ENCODE data around the gene ZMYND19. TPM values are rescaled to one million over a fixed set of nuclear protein-coding genes. Genes with fewer than 3 reads are reported as not detected.
A peak's percentile ranks its signal among the peaks of the same experiment; 100 is the strongest.

The ZMYND19 gene
- polyA plus RNA-seq, 3 donors, result 7.6 to 13.7 (median 12.9) TPM

DNA sequence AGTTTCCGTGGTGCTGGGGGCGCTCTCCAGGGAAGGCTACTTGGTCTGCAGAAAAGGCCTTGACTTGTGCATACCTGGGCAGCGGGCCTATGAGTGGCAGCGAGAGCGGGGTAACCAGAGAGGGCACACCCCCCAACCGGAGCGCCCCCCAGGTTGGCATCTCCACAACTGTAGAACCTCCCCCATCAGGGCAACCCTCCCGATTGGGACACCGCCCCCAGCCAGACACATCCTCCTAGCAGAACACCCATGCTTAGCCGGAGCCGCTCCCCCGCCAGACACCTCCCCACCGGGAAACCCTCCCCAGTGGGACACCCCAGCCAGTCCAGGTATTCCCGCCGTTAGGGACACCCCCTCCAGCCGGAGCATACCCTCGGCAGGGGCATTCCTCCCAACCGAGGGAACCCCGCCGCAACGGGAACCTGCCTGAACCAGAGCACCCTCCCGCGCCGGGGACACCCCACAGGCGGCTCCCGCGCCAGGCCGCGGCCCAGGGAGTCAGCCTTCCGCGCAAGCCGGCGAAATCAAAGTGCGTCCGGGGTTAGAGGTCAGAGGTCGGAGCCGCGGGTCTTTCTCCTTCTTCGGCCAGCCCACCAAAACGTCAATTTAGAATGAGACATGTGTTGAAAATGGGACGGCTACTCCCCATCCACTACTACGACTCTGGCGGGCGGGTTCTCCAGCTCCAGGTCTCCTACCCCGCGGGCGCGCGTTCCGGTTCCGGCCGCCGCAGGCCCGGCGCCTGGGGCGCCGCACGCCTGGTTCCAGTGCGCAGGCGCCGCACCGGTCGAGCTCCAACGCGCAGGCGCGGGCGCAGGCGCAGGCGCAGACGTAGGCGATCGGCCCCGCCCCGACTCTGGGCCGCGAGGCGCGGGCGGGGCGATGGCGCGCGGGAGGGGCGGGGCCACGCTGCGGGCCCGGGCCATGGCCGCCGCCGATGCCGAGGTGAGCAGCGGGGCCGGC lies 28.1 kb upstream of the ZMYND19 start, which contains the start of gene EHMT1:
Gene EHMT1, plus strand, starts transcription at position 901 of the 963 bp plus-strand sequence. Its CDS starts 24 bp downstream, at position 925.
- peak within 1 kb of the TSS; percentile 13 for H3K27ac ChIP-seq (ENCODE audit: low read depth, low read length)
- WGBS, 3 donors, result 0 to 1% (median 1%) methylated on average over 80 to 85 of the region's 94 CpGs

DNA sequence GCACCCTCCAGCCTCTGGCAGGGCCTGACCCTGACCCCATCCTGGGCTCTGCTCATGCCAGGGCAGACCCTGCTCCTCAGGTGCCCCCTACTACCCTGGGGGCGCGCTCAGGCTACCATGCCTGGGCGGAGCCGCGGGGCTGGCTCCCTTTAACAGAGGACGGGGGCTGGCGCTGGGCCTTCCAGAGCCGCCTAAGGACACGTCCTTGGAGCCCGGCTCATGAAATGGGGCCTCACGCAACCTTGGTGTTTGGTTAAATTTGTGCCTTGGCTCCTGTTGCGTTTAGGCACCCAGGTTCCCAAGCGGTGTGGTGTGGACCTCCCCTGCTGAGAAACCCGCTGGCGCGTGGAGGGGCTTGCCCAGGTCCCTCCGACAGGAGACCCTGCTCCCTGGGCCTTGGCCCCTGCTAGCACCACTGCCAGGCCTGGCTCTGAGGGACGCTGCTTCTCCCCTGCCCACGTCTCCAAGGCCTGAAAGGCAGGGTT lies 25.1 kb upstream of the ZMYND19 start:
- WGBS, 3 donors, result 50 to 94% (median 91%) methylated on average over 18 to 19 of the region's 19 CpGs
- H3K27ac ChIP-seq (ENCODE audit: low read depth, low read length), result no peak overlapping the region

DNA sequence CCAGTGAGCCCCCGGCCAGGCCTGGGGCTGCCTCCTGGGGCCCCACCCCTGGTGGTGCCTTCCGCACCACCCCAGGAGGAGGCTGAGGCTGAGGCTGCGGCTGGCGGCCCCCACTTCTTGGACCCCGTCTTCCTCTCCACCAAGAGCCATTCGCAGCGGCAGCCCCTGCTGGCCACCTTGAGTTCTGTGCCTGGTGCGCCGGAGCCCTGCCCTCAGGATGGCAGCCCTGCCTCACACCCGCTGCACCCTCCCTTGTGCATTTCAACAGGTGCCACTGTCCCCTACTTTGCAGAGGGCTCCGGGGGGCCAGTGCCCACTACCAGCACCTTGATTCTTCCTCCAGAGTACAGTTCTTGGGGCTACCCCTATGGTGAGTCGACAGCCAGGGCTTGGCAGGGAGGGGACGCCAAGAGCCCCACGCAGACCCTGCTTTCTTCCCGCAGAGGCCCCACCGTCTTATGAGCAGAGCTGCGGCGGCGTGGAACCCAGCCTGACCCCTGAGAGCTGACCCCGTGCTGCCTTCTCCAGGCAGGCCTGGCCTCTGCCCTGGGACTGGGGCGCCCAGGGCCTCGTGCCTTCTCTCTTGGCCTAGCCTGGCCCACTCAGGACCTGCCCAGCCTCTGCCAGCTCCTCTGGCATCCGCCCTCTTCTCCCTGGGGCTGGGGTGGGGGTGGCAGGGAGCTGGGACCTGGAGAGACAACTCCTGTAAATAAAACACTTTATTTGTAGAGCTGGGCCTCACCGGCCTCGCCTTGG lies 24.5 kb upstream of the ZMYND19 start:
- whole genome bisulfite sequencing, 3 donors, result 83 to 96% (median 93%) methylated on average over 24 to 25 of the region's 25 CpGs
- no peak overlapping the region for H3K27ac ChIP-seq (ENCODE audit: low read depth, low read length)

DNA sequence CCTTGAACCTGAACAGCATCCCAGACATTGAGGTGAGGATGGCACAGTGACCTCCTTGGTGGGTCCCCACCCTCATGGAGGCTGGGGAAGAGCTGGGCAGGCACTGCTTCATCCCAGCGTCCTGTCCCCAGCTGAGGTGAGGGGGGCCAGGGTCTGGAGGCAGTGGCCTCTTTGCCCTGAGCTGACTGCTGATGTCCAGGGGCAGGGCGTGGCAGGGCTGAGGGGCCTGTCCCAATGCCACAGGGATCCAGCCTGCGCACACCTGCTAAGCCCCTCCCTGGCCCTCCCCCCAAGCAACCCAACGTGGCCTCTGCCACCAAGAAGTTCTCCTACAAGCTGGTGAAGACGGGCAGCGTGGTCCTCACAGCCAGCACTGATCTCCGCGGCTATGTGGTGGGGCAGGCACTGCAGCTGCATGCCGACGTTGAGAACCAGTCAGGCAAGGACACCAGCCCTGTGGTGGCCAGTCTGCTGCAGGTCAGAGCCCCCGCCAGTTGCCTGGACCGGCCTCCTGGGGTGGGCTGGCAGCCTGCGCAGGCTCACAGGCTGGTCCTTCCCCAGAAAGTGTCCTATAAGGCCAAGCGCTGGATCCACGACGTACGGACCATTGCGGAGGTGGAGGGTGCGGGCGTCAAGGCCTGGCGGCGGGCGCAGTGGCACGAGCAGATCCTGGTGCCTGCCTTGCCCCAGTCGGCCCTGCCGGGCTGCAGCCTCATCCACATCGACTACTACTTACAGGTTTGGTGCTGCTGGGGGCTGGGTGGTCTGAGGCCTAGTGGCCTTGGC lies 23.6 kb upstream of the ZMYND19 start:
- H3K27ac ChIP-seq (ENCODE audit: low read depth, low read length), result no peak overlapping the region

DNA sequence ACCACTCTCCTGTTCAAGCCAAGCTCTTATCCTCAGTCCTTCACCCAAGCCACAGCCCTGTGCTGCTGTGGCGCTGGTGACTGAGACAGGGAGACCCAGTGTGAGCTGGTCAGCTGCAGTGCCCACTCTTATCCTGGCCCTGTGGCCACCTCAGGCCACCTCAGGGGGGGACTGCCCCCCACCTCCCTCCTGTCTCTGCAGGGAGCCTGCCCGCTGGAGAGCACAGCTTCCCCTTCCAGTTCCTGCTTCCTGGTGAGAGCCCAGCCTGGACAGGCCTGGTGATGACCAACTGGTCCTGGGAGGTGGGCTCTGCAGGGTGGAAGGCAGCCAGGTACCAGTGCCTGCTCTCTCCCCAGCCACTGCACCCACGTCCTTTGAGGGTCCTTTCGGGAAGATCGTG lies 22.9 kb upstream of the ZMYND19 start:
- H3K27ac ChIP-seq (ENCODE audit: low read depth, low read length), result no peak overlapping the region
- WGBS, 3 donors, result 72 to 90% (median 84%) methylated on average over 5 of the region's 5 CpGs

More for the DNA sequence above, 23.6 kb upstream of the ZMYND19 start:
- 93 to 94% (median 93%) methylated on average over 27 of the region's 27 CpGs for WGBS, 3 donors

DNA sequence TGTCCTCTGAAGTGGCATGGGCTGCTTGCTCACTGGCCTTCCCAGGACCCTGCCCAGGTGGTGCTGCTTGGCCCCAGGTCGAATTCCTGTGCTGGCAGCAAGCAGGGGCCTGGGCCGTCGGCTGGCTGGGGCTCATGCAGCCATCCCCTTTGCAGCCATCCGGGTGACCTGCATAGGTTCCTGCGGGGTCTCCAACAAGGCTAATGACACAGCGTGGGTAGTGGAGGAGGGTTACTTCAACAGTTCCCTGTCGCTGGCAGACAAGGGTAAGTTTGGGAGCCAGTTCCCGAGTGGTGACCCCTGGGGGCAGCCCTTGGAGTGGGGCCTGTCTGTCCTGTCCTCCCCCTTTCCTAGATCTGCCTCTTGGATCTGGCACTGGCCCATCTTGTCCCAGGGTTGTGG lies 22.4 kb upstream of the ZMYND19 start:
- WGBS, 3 donors, result 66 to 70% (median 68%) methylated on average over 8 of the region's 8 CpGs
- no peak overlapping the region for H3K27ac ChIP-seq (ENCODE audit: low read depth, low read length)

DNA sequence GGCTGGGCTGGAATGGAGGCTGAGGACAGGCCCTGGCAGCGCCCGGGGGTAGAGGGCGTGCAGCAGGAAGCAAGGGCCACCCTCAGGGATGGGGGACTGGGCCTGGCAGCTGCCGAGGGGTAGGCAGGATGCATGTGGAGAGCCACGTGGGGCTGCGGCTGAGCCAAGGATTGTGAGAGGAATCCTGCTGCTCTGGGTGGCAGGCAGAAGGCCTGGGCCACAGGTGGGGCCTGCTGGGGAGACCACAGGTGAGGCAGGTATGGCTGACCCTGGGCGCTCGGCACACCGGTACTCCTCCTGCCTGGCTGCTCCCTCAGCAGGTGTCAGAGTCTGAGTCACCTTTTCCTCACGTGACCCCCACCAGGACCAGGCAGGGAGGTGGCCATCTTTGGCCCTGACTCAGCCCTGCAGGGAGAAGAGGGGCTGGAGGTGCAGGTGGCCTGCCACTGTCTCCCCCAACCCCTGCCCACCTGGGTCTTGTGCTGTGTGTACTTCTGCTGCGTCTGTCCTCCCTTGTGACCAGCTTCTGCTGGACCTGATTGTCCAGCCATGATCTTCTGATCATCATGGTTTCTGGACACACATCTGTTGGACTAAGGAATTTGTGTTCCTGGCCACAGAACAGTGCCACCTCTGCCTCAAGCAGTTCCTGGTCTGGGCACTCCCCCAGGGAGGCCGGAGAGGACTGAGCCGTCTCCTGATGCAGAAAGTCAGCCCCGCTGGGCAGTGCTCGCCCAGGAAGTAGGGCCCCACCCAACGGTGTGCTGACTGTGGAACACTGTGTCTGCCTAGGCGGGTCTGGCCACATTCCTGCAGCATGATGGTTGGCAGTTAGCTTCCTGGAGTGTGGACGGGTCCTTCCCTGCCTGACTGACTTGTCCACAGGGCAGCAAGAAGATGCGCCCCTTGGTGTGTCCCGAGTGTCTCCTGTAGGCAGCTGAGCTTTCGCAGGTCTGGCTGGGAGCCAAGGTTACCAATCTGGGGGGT lies 21.6 kb upstream of the ZMYND19 start:
- H3K27ac ChIP-seq (ENCODE audit: low read depth, low read length), result no peak overlapping the region
- WGBS, 3 donors, result 30 to 44% (median 40%) methylated on average over 19 to 21 of the region's 21 CpGs

DNA sequence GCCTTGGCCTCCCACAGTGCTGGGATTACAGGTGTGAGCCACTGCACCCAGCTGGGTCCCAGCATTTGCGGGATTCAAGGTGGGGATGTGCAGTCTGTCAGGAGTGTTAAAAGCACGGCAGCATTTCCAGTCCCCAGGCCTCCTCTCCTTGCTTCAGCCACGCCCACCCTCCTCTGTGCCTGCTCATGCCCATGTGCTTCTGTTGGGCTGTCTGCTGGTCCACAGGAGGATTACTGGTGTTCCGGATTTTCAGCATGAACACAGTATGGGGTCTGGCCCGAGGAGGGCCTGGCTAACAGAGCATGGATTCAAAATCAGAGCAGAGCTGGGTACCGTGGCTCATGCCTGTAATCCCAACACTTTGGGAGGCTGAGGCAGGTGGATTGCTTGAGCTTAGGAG lies 20.6 kb upstream of the ZMYND19 start:
- WGBS, 3 donors, result 71 to 89% (median 75%) methylated on average over 6 of the region's 6 CpGs
- H3K27ac ChIP-seq (ENCODE audit: low read depth, low read length), result no peak overlapping the region

DNA sequence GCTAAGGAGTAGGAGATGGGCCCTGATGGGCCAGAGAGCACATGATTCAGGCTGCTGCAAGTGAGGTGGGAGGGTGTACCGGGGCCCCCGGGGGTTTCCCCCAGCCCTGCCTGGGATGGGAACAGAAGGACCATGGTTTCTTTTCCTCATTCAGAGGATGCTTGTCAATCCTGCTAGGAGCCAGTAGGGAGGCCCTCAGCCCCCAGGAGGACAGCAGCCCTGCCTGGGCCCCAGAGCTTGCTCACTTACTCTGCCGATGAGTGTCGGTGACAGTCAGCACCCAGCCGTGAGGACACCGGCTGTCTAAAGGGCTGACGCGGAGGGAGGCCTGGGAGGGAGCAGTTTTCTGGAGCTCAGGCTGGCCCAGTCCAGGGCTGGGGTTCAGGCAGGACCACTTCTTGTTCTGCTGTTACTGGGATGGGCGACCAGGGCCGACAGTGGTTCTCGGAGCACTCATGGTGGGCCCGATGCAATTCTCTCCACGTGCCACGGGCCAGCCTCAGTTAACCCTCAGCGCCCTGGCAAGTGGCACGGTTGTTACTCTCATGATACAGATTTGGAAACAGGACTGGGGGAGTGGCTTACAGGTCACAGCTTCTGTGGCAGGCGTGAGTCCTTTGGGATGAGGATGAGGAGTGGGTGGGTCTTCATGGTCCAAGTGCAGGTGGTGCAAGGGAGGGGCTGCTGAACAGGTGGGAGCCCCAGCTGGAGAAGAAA lies 17.0 kb upstream of the ZMYND19 start:
- WGBS, 3 donors, result 27 to 48% (median 44%) methylated on average over 17 of the region's 17 CpGs

DNA sequence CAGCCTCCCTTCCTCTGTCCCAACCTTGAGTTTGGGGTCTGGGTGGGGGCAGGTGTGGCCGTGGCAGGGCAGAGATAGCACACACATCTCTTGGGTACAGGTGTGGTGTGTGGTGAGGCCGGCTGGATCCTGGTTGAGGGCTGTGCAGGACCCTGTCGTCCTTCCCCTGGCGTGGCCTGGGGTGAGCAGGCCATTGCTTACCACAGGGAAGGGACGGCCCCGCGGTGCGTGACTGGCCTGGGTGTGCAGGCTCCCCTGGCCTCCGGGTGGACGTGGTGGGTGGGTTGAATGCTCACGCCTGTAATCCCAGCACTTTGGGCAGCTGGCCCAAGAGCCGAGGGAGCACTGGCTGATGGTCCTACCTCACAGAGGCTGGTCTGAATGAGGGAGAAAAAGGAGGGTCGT lies 16.4 kb upstream of the ZMYND19 start:
- WGBS, 3 donors, result 18 to 38% (median 28%) methylated on average over 12 to 13 of the region's 13 CpGs
- no peak overlapping the region for H3K27ac ChIP-seq (ENCODE audit: low read depth, low read length)

More for the DNA sequence above, 17.0 kb upstream of the ZMYND19 start:
- H3K27ac ChIP-seq (ENCODE audit: low read depth, low read length), result no peak overlapping the region

DNA sequence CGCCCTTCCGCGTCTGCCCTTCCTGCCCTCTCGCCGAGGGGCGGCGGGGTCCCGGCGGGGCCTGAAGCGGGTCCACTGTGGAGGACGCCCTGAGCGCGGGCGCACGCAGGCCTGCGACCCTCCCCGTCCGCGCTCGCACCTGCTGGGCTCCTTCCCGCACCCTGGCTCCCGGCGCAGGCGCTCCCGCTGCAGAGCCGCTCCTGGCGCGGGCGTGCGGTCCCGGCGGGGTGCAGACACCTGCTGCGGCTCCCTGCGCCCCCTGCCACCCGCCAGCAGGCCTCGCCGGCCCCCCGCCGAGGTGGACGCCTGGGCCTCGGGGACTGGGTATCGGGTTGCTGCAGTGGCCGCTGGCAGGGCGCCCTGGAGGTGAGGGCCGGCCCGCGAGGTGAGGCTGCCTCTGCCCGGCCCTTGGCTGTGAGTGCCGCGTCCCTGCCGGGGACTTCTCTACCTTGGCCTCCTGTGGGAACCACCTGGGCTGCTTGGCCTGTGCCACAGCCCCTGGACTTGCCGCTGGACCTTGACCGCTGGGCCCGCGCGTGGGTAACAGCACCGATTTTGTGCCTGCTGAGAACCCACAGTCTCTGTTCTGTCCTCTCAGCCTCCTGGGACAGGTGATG lies 15.8 kb upstream of the ZMYND19 start:
- WGBS, 3 donors, result 2 to 5% (median 4%) methylated on average over 25 to 57 of the region's 57 CpGs
- H3K27ac ChIP-seq (ENCODE audit: low read depth, low read length), result no peak overlapping the region

DNA sequence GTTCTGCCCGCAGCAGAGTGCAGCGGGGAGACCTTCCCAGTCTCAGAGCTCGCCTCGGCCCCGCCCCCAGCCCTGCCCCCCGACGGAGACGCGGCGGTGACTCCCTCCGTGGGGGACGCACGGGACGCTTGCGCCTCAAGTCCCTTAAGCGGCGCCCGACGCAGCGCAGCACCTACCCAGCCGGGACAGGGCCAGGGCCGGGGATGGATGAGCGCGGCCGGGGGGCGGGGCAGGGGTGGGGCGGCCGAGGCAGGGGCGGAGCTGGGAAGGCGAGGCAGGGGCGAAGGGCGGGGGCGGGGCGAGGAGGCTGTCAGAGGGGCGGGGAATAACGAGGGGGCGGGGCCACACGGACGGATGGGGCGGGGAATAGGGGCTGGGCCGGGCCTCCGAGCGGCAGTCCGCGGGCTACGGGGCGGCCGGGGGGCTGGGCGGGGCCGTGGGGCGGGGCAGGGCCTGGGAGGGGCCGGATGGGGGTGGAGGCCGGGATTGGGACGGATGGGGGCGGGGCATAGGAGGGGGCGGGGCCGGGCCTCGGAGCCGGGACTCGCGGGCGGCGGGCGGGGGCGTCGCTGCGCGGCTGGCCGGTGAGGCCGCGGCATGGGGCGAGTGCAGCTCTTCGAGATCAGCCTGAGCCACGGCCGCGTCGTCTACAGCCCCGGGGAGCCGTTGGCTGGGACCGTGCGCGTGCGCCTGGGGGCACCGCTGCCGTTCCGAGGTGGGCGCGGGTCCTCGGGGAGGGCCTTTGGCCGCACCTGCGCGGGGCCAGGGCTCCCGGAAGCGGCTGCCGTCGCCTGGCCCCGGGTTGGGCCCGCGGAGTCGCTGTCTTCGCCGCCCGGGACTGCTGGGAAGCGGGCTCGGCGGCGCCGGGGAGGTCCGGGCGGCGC lies 15.1 kb upstream of the ZMYND19 start, which contains the start of gene ARRDC1:
Gene ARRDC1, plus strand, starts transcription at position 566 of the 884 bp plus-strand sequence. Its CDS starts 32 bp downstream, at position 598.
- no peak within 1 kb of the TSS for H3K27ac ChIP-seq (ENCODE audit: low read depth, low read length)
- WGBS, 3 donors, result 1% methylated on average over 39 to 111 of the region's 111 CpGs

DNA sequence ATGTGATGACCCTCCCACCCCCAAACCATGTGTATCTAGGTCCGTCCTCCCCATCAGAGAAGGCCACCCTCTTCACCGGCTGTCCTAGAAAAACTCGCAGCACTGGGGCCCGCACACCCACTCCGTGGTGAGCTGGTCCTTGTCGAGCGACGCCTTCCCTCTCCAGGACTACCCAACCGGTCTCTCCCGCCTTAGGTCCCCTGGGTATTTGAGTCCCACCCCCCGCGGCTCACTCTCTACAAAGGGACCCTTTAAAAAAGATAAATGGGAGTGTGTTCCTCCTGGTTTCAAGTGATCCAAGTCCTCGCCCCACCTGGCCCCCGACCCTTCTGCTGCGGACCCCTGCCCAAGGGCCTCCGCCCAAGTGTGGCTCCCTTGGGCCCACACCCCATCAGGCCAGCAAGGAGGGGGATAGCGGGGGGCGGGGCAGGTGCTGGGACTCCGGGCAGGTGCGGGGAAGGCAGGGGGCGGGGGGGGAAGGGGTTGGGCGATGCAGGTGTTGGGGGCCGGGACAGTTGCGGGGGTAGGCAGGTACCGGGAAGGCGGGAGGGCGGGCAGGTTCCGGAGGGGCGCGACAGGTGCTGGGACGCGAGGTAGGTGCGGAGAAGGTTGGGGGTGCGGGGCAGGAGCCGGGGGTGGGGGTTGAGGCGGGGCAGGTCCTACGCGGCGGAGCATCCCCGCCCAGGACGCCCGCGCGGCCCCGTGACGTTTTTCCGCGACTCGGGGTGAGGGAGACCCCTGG lies 14.2 kb upstream of the ZMYND19 start:
- WGBS, 3 donors, result 14 to 19% (median 16%) methylated on average over 32 to 49 of the region's 49 CpGs

DNA sequence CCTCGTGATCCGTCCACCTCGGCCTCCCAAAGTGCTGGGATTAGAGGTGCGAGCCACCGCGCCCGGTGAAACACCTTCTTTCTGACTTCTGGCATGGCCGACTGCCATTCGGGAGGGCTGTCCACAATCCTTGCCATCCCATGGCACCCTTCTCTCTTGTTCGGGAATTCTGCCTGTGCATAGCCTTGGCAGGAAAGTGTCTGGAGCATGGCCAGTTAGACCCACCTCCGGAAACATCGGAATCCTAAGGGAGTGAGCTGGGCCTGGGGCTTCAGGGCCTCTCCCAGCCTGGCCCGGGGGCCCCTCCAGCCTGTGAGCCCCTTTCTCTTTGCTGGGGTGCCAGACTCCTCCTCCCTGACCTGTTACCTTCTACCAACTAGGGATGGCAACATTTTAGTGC lies 13.6 kb upstream of the ZMYND19 start:
- H3K27ac ChIP-seq (ENCODE audit: low read depth, low read length), result no peak overlapping the region
- WGBS, 3 donors, result 76 to 79% (median 79%) methylated on average over 13 of the region's 13 CpGs

More for the DNA sequence above, 14.2 kb upstream of the ZMYND19 start:
- H3K27ac ChIP-seq (ENCODE audit: low read depth, low read length), result no peak overlapping the region
